NCI-H2196 (cell line): Measurements from ENCODE around the gene PUS7L.

Source experiments
- DNase-seq: peaks from one replicate; lab custom pipeline; 2025; ENCODE audit not compliant: unreplicated experiment; lab: John Stamatoyannopoulos, UW

The PUS7L gene

DNA sequence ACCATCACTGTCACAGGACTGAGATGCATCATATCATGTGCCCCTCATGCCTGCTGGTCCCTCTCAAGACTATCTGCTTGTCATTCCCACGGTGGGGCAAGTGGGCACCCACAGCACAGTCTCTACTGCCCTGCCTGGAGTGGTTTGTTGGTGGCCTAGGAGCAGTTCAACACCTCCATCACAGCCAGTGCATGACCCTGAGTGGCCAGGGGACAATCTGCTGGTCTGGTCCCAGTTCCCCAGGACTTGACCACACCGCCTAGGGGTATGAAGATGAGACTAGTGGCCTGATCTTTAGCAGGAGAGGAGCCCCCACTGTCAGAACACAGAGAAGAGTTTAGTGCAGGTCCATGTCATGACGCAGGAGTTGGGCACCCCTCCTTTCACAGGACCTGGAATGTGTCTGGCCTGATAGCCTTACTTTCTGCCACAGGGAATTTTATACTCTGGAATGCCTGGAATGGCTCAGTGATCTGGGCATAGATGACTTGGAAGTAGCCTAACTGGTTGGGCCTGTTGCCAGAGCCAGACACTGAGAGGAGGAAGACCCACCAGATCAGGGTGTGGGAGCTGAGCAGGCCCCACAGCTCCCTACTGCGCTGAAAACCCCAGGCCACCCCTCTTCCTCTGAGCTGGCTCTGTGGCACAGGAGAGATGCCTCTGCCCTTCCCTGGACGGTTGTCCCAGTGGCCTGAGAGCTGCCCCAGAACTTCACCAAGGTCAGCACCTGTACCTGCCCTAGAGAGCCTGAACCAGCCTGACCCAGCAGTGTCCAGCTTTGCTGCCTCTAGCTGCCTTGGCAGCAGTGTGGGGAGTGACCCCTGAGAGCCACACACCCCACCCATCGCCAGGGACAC, 83.3 kb downstream of the PUS7L start:
- no peak for DNase-seq

DNA sequence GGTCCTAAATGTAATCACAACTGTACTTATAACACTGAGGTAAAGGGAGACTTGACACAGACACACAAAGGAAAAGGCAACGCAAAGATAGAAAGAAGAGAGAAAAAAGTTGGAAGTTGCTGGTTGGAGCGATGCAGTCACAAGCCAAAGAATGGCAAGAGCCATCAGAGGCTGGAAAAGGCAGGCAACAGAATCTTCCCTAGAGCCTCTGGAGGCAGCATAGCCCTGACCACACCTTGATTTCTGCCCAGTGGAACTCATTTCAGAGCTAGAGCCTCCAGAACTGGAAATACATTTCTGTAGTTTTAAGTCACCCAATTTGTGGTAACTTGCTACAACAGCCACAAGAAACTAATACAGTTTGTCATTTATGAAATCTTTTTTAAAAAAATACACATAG, 89.2 kb downstream of the PUS7L start:
- DNase-seq: no peak
